GM23338 (cell line): ENCODE results near the gene BCAS3.

Experiments
- CREB1 ChIP-seq: fragments of 250-450 bp; sonication (Bioruptor Pico); IDR thresholded peaks from 2 replicates; pipeline ENCODE4 v1.5.0; 2020; ENCODE audit warnings: low read depth, mild to moderate bottlenecking, moderate library complexity
- EZH2 ChIP-seq: fragments of 200-600 bp; sonication (generic); IDR thresholded peaks from one replicate; pipeline ENCODE4 v1.8.0; 2017; ENCODE audit warnings: antibody characterized with exemption, mild to moderate bottlenecking, low read depth; ENCODE audit not compliant: unreplicated experiment
- POLR2AphosphoS5 ChIP-seq: IDR thresholded peaks from 2 replicates; pipeline ENCODE4 v1.6.1; 2016; ENCODE audit warnings: antibody characterized with exemption, low read depth
- ZNF114 ChIP-seq: fragments of 250-450 bp; sonication (Bioruptor Pico); IDR thresholded peaks from 2 replicates; pipeline ENCODE4 v1.5.0; 2020; ENCODE audit warnings: mild to moderate bottlenecking, moderate library complexity
- TF ChIP-seq, protein P1 (sequence below), 2 experiments: fragments of 200-600 bp in 1 of 2; sonication (generic) in 1 of 2; conservative IDR thresholded peaks; 2 replicates each; pipeline versions ENCODE4 v1.5.1 to v1.6.1; 2016 to 2017; ENCODE audit warnings: antibody characterized with exemption in 2 of 2, low read depth in 2 of 2, mild to moderate bottlenecking in 2 of 2, moderate library complexity in 1 of 2
- TF ChIP-seq, protein P2 (sequence below): IDR thresholded peaks from one replicate; pipeline ENCODE4 v1.6.1; 2018; ENCODE audit warnings: antibody characterized with exemption; ENCODE audit not compliant: unreplicated experiment

DNA sequence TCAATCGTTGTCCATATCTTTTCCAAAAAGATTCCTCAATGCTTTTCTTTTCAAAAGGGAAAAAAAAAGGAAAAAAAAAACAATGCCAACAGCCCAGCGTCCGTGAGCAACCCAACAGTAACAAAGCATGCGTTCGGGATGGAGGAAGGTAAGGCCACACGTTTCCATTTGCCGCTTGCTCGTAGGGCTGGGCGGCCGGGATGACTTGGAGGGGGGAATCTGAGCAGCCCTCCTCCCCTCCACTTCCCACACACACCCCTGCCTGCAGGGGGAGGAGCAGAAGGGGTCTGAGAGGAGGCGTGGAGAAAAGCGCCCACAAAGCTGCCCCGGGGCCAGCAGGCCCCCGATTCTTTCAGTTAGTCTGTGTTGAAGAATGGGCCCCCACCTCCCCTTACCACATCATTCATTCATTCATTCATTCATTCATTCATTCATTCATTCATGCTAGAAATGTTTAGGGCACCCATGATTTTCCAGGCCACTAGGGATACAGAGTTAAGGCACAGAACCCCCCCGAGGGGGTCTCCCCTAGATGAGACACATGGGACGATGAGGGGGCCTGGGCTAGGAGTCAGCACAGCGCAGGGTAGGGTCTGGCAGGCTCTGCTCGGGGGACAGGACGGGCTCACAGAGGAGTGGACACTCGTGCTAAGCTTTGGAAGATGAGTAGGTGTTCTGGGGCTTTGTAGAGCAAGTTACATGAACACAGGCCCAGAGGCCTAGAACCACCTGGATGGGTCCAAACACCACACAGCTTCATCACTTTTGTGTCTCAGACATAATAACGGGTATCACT, 711.1 kb downstream of the BCAS3 start:
- no peak for TF ChIP-seq CREB1 (CRISPR knock-in tag)
- TF ChIP-seq, protein P1, sequence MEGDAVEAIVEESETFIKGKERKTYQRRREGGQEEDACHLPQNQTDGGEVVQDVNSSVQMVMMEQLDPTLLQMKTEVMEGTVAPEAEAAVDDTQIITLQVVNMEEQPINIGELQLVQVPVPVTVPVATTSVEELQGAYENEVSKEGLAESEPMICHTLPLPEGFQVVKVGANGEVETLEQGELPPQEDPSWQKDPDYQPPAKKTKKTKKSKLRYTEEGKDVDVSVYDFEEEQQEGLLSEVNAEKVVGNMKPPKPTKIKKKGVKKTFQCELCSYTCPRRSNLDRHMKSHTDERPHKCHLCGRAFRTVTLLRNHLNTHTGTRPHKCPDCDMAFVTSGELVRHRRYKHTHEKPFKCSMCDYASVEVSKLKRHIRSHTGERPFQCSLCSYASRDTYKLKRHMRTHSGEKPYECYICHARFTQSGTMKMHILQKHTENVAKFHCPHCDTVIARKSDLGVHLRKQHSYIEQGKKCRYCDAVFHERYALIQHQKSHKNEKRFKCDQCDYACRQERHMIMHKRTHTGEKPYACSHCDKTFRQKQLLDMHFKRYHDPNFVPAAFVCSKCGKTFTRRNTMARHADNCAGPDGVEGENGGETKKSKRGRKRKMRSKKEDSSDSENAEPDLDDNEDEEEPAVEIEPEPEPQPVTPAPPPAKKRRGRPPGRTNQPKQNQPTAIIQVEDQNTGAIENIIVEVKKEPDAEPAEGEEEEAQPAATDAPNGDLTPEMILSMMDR (conservative IDR thresholded peaks at IDR 0.05; ENCODE audit: low read depth in 2 of 2): no peak
- TF ChIP-seq EZH2: no peak
- TF ChIP-seq POLR2AphosphoS5: no peak
- TF ChIP-seq, protein P2, sequence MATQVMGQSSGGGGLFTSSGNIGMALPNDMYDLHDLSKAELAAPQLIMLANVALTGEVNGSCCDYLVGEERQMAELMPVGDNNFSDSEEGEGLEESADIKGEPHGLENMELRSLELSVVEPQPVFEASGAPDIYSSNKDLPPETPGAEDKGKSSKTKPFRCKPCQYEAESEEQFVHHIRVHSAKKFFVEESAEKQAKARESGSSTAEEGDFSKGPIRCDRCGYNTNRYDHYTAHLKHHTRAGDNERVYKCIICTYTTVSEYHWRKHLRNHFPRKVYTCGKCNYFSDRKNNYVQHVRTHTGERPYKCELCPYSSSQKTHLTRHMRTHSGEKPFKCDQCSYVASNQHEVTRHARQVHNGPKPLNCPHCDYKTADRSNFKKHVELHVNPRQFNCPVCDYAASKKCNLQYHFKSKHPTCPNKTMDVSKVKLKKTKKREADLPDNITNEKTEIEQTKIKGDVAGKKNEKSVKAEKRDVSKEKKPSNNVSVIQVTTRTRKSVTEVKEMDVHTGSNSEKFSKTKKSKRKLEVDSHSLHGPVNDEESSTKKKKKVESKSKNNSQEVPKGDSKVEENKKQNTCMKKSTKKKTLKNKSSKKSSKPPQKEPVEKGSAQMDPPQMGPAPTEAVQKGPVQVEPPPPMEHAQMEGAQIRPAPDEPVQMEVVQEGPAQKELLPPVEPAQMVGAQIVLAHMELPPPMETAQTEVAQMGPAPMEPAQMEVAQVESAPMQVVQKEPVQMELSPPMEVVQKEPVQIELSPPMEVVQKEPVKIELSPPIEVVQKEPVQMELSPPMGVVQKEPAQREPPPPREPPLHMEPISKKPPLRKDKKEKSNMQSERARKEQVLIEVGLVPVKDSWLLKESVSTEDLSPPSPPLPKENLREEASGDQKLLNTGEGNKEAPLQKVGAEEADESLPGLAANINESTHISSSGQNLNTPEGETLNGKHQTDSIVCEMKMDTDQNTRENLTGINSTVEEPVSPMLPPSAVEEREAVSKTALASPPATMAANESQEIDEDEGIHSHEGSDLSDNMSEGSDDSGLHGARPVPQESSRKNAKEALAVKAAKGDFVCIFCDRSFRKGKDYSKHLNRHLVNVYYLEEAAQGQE: no peak
- TF ChIP-seq ZNF114 (CRISPR knock-in tag): no peak
